HepG2 (cell line): ENCODE data around the gene GABRG3. TPM values are rescaled to one million over a fixed set of nuclear protein-coding genes. Genes with fewer than 3 reads are reported as not detected.

ENCODE experiments used
- ATAC-seq: fragments of 200-7000 bp; cut with Tn5 transposase; 3 replicates; pipeline ENCODE4 v1.9.1; 2020; ENCODE audit warnings: mild to moderate bottlenecking, moderate library complexity
- BruUV-seq: library from RNA; stranded (reverse); fragments of 400-500 nt; replicated peaks from 2 replicates; lab custom pipeline; 2021; lab: Mats Ljungman, UMichigan
- CTCF ChIA-PET: fragments of 300-600 bp; formaldehyde crosslinking; extraction: SDS; loops from one replicate; lab custom pipeline; 2021; ENCODE audit warnings: low total read pairs, inconsistent platforms, low intra/inter-chr PET ratio; lab: Yijun Ruan, JAX
- POLR2A ChIA-PET: fragments of 350-600 bp; sonication (Branson Sonifier 250); formaldehyde crosslinking; loops from one replicate; lab custom pipeline; 2020; ENCODE audit warnings: antibody characterized with exemption, inconsistent platforms; lab: Yijun Ruan, JAX
- DNase-seq: peaks from one replicate; pipeline ENCODE4 v3.0.0-alpha.2; 2015; ENCODE audit warnings: low spot score
- FAIRE-seq: peaks from 3 replicates; lab custom pipeline; 2011; peaks lifted over from hg19 to GRCh38; lab: Jason Lieb, UNC
- H2AFZ ChIP-seq: one replicate; pipeline ENCODE4 v1.6.1; 2011; ENCODE audit warnings: low read length, inconsistent platforms
- H3K27ac ChIP-seq: fragments of 300-600 bp; 3 replicates; pipeline ENCODE4 v1.8.0; 2011; ENCODE audit warnings: mixed run types, mild to moderate bottlenecking, mixed read lengths, low read length, inconsistent platforms; ENCODE audit not compliant: insufficient read depth; ENCODE audit errors: extremely low read length
- H3K27me3 ChIP-seq, 2 experiments: fragments of 200-600 bp in 1 of 2; 2 replicates in 1 of 2; 3 replicates in 1 of 2; pipeline versions ENCODE4 v1.6.0 to v1.8.0; 2011; ENCODE audit warnings: low read length in 2 of 2, mild to moderate bottlenecking in 2 of 2, moderate library complexity in 2 of 2, inconsistent platforms in 1 of 2; ENCODE audit not compliant: insufficient read depth in 2 of 2, control insufficient read depth in 1 of 2
- H3K36me3 ChIP-seq, 2 experiments: fragments of 200-600 bp in 1 of 2; replicated peaks in 1 of 2; 2 replicates in 1 of 2; 3 replicates in 1 of 2; pipeline versions ENCODE4 v1.5.1 to v1.8.0; 2011; ENCODE audit warnings: low read length in 2 of 2, inconsistent platforms in 1 of 2; ENCODE audit not compliant: insufficient read depth in 2 of 2, control insufficient read depth in 1 of 2
- H3K4me1 ChIP-seq: 2 replicates; pipeline ENCODE4 v1.5.1; 2012; ENCODE audit warnings: low read length, inconsistent platforms; ENCODE audit not compliant: insufficient read depth
- H3K4me2 ChIP-seq: 2 replicates; pipeline ENCODE4 v1.6.0; 2011; ENCODE audit warnings: low read depth, low read length, inconsistent platforms
- H3K4me3 ChIP-seq, 3 experiments: fragments of 200-600 bp in 1 of 3; sonication (generic), shearing (Covaris generic) in 1 of 3; replicated peaks in 1 of 3; 2 replicates each; pipeline ENCODE4 v1.5.1; 2011 to 2016; ENCODE audit warnings: low read length in 3 of 3, inconsistent platforms in 2 of 3, low read depth in 2 of 3, mild to moderate bottlenecking in 2 of 3, control low read depth in 1 of 3, mixed read lengths in 1 of 3; ENCODE audit not compliant: insufficient read depth in 1 of 3
- H3K79me2 ChIP-seq: one replicate; pipeline ENCODE4 v1.6.1; 2011; ENCODE audit warnings: low read length, inconsistent platforms; ENCODE audit not compliant: insufficient read depth
- H3K9ac ChIP-seq: 2 replicates; pipeline ENCODE4 v1.6.0; 2011; ENCODE audit warnings: mild to moderate bottlenecking, low read depth, low read length, inconsistent platforms; ENCODE audit not compliant: insufficient read depth
- H3K9me3 ChIP-seq: 2 replicates; pipeline ENCODE4 v1.5.1; 2012; ENCODE audit warnings: mild to moderate bottlenecking, low read length
- H4K20me1 ChIP-seq: 2 replicates; pipeline ENCODE4 v1.6.0; 2011; ENCODE audit warnings: inconsistent platforms, mild to moderate bottlenecking, low read length, moderate library complexity; ENCODE audit not compliant: insufficient read depth
- CHCHD3 ChIP-seq: sonication (generic); formaldehyde crosslinking; IDR thresholded peaks from 2 replicates; pipeline ENCODE4 v1.8.0; 2022; ENCODE audit warnings: mild to moderate bottlenecking, missing genetic modification reagents, moderate library complexity
- HOXA3 ChIP-seq: sonication (generic); formaldehyde crosslinking; IDR thresholded peaks from 2 replicates; pipeline ENCODE4 v1.5.0; 2020; ENCODE audit warnings: missing genetic modification reagents
- ZHX2 ChIP-seq, 2 experiments: sonication (generic) in 1 of 2; formaldehyde crosslinking in 1 of 2; IDR thresholded peaks; 2 replicates each; pipeline versions ENCODE4 v1.6.1 to v1.9.0; 2014 to 2022; ENCODE audit warnings: antibody characterized with exemption in 1 of 2, borderline replicate concordance in 1 of 2, inconsistent platforms in 1 of 2, low read depth in 1 of 2, missing genetic modification reagents in 1 of 2
- ZNF446 ChIP-seq: sonication (generic); formaldehyde crosslinking; IDR thresholded peaks from 2 replicates; pipeline ENCODE4 v1.5.0; 2020; ENCODE audit warnings: mild to moderate bottlenecking, missing genetic modification reagents
- ZNF678 ChIP-seq: sonication (generic); formaldehyde crosslinking; IDR thresholded peaks from 2 replicates; pipeline ENCODE4 v1.4.0; 2020; ENCODE audit warnings: mild to moderate bottlenecking, missing genetic modification reagents
- WGBS: methylation state at CpG from one replicate; pipeline ENCODE4 v1.1.6; 2017; ENCODE audit warnings: low lambda C conversion rate; 5-methylcytosine and 5-hydroxymethylcytosine counted together
- in situ Hi-C: cut with HindIII; loops from 2 replicates; pipeline ENCODE4 v1.10.0; 2017; ENCODE audit warnings: low pct_unique_long_range_greater_than_20kb; ENCODE audit not compliant: extremely low pct_ligation_motif_present
- intact Hi-C: fragments of 100-400 bp; cut with micrococcal nuclease; formaldehyde crosslinking; loops from one replicate; pipeline ENCODE4 v1.10.0; 2022; ENCODE audit not compliant: unreplicated experiment
- polyA plus RNA-seq, 8 experiments: library from polyadenylated mRNA; depleted of rRNA in 3 of 8; stranded (reverse) in 7 of 8; unstranded in 1 of 8; fragments of >200 nt; fragmentation: Illumina TruSeq in 4 of 8; extraction: Trizol in 4 of 8; gene quantifications; 2 replicates each; pipeline versions ENCODE4 v1.2.1 to v1.2.3, GENCODE V29; 2011 to 2016; ENCODE audit warnings: low read depth in 4 of 8, missing spikeins in 1 of 8, mixed read lengths in 1 of 8; ENCODE audit not compliant: insufficient read depth in 1 of 8
- total RNA-seq, 5 experiments: library from RNA; depleted of rRNA; stranded (reverse); fragments of >200 nt; fragmentation: Illumina TruSeq; extraction: Trizol; gene quantifications; 2 replicates each; pipeline ENCODE4 v1.2.3, GENCODE V29; 2016; ENCODE audit warnings: low read depth in 1 of 5
- TF ChIP-seq, protein P1 (sequence below): IDR thresholded peaks from 2 replicates; pipeline ENCODE4 v1.6.1; 2016; ENCODE audit warnings: low read depth
- TF ChIP-seq, protein P2 (sequence below): sonication (generic); formaldehyde crosslinking; IDR thresholded peaks from 2 replicates; pipeline ENCODE4 v1.8.1; 2023; ENCODE audit warnings: missing genetic modification reagents, mild to moderate bottlenecking, borderline replicate concordance

The GABRG3 gene
- total and polyA plus RNA-seq, 2 of the 13 experiments (the other 11 are each of a cell fraction or from before 2014, with no cell fraction given): not detected

- WGBS: 0% methylated on average over 2 of the region's 3 CpGs
- no peak for FAIRE-seq
- Histone ChIP-seq H3K36me3 (no peaks in the 10 kb centered on the region), H3K79me2 (no peaks in the 10 kb centered on the region), H3K9ac (no peak overlapping the region), H2AFZ (no peak overlapping the region), H3K27me3 (no peaks in the 10 kb centered on the region), H3K9me3 (no peaks in the 10 kb centered on the region; the same call in none of the 2 replicates), H3K4me1 (no peaks in the 10 kb centered on the region), H4K20me1 (no peaks in the 10 kb centered on the region), H3K4me2 (no peak overlapping the region), H3K4me3 (no peak overlapping the region), H3K27ac (no peak overlapping the region)
- no peak for DNase-seq
- no peak for ATAC-seq
- ChIA-PET POLR2A (no interaction called here), CTCF (no interaction called here)
- no TSS peak for BruUV-seq
- intact Hi-C loops (no loop called here), in situ Hi-C loops (no loop called here)
- TF ChIP-seq CHCHD3 (no peak), ZNF678 (no peak), ZHX2 (IDR thresholded peaks at IDR 0.05; ENCODE audit: low read depth) (no peak), ZHX2 (CRISPR knock-in tag; IDR thresholded peaks at IDR 0.05; ENCODE audit: borderline replicate concordance) (no peak), HOXA3 (CRISPR knock-in tag) (no peak), ZNF446 (no peak)
- TF ChIP-seq, protein P1, sequence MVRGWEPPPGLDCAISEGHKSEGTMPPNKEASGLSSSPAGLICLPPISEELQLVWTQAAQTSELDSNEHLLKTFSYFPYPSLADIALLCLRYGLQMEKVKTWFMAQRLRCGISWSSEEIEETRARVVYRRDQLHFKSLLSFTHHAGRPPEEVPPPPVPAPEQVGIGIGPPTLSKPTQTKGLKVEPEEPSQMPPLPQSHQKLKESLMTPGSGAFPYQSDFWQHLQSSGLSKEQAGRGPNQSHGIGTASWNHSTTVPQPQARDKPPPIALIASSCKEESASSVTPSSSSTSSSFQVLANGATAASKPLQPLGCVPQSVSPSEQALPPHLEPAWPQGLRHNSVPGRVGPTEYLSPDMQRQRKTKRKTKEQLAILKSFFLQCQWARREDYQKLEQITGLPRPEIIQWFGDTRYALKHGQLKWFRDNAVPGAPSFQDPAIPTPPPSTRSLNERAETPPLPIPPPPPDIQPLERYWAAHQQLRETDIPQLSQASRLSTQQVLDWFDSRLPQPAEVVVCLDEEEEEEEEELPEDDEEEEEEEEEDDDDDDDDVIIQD (CRISPR knock-in tag): no peak
- TF ChIP-seq, protein P2, sequence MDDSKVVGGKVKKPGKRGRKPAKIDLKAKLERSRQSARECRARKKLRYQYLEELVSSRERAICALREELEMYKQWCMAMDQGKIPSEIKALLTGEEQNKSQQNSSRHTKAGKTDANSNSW (CRISPR knock-in tag): no peak
Observed at GRCh38 chr15:27495963-27496459, 525.0 kb downstream of the GABRG3 start.
